K562 (cell line): ENCODE measurements around the gene TMCO4. TPM values are rescaled to one million over a fixed set of nuclear protein-coding genes. Genes with fewer than 3 reads are reported as not detected.

Source experiments
- ATAC-seq: fragments of 200-7000 bp; cut with Tn5 transposase; 3 replicates; pipeline ENCODE4 v1.9.1; 2020; ENCODE audit warnings: moderate library complexity
- BruUV-seq: library from RNA; stranded (reverse); fragments of 400-500 nt; replicated peaks from 2 replicates; lab custom pipeline; 2021; lab: Mats Ljungman, UMichigan
- CTCF ChIA-PET: fragments of 300-600 bp; formaldehyde crosslinking; extraction: SDS; loops from one replicate; lab custom pipeline; 2021; ENCODE audit warnings: low intra/inter-chr PET ratio; lab: Yijun Ruan, JAX
- POLR2A ChIA-PET: fragments of 300-600, 350-650 bp; sonication (Branson Sonifier 250); formaldehyde crosslinking; extraction: SDS; loops from one replicate; lab custom pipeline; 2021; ENCODE audit warnings: antibody characterized with exemption, inconsistent platforms; lab: Yijun Ruan, JAX
- DNase-seq, 4 experiments: peaks; one replicate each; pipeline versions ENCODE4 v3.0.0 to v3.0.0-alpha.2; 2011 to 2018; ENCODE audit warnings: low spot score in 3 of 4, mixed read lengths in 3 of 4; ENCODE audit errors: extremely low read depth in 1 of 4
- FAIRE-seq: peaks from 2 replicates; lab custom pipeline; 2011; peaks lifted over from hg19 to GRCh38; lab: Jason Lieb, UNC
- H2AFZ ChIP-seq: 2 replicates; pipeline ENCODE4 v1.6.0; 2011; ENCODE audit warnings: low read depth, low read length, control low read depth, inconsistent platforms
- H3K27ac ChIP-seq: fragments of 200-600 bp; 3 replicates; pipeline ENCODE4 v1.8.0; 2011; ENCODE audit warnings: low read depth, mild to moderate bottlenecking, control low read depth, inconsistent platforms, low read length, moderate library complexity, mixed read lengths; ENCODE audit errors: extremely low read depth
- H3K27me3 ChIP-seq, 2 experiments: fragments of 300-600 bp in 1 of 2; 2 replicates in 1 of 2; 3 replicates in 1 of 2; pipeline versions ENCODE4 v1.6.0 to v1.8.0; 2011; ENCODE audit warnings: inconsistent platforms in 2 of 2, low read length in 2 of 2, mild to moderate bottlenecking in 1 of 2, mixed read lengths in 1 of 2, moderate library complexity in 1 of 2; ENCODE audit not compliant: control insufficient read depth in 2 of 2, insufficient read depth in 2 of 2
- H3K36me3 ChIP-seq: fragments of 300-600 bp; 3 replicates; pipeline ENCODE4 v1.8.0; 2011; ENCODE audit warnings: mild to moderate bottlenecking, low read length, inconsistent platforms; ENCODE audit not compliant: control insufficient read depth, insufficient read depth
- H3K4me1 ChIP-seq, 2 experiments: fragments of 200-600 bp in 1 of 2; replicated peaks in 1 of 2; 2 replicates in 1 of 2; 3 replicates in 1 of 2; pipeline versions ENCODE4 v1.5.1 to v1.8.0; 2011; ENCODE audit warnings: inconsistent platforms in 2 of 2, low read length in 2 of 2, mild to moderate bottlenecking in 1 of 2, mixed read lengths in 1 of 2, moderate library complexity in 1 of 2; ENCODE audit not compliant: control insufficient read depth in 2 of 2, insufficient read depth in 2 of 2
- H3K4me2 ChIP-seq: 2 replicates; pipeline ENCODE4 v1.6.1; 2011; ENCODE audit warnings: low read length, control low read depth, inconsistent platforms, mixed read lengths; ENCODE audit not compliant: insufficient read depth
- H3K4me3 ChIP-seq: fragments of 200-600 bp; sonication (generic), shearing (Covaris generic); 2 replicates; pipeline ENCODE4 v1.5.1; 2016; ENCODE audit warnings: control low read depth, inconsistent platforms
- H3K79me2 ChIP-seq: fragments of 200-600 bp; 3 replicates; pipeline ENCODE4 v1.8.0; 2011; ENCODE audit warnings: low read length, inconsistent platforms; ENCODE audit not compliant: control insufficient read depth, insufficient read depth
- H3K9ac ChIP-seq, 2 experiments: 2 replicates each; pipeline versions ENCODE4 v1.6.0 to v1.6.1; 2011; ENCODE audit warnings: low read depth in 2 of 2, low read length in 2 of 2, control low read depth in 1 of 2, inconsistent platforms in 1 of 2, mild to moderate bottlenecking in 1 of 2, mixed read lengths in 1 of 2; ENCODE audit not compliant: insufficient read depth in 1 of 2
- H3K9me1 ChIP-seq: one replicate; pipeline ENCODE4 v1.6.0; 2011; ENCODE audit warnings: inconsistent platforms, mild to moderate bottlenecking, low read length, moderate library complexity; ENCODE audit not compliant: control insufficient read depth, insufficient read depth
- H3K9me3 ChIP-seq: replicated peaks from 2 replicates; pipeline ENCODE4 v1.5.1; 2011; ENCODE audit warnings: low read depth, low read length, inconsistent platforms; ENCODE audit not compliant: control insufficient read depth, insufficient read depth
- H4K20me1 ChIP-seq: replicated peaks from 2 replicates; pipeline ENCODE4 v1.6.1; 2011; ENCODE audit warnings: low read length, inconsistent platforms, mixed read lengths; ENCODE audit not compliant: control insufficient read depth, insufficient read depth
- C11orf30 ChIP-seq: fragments of 450-650 bp; IDR thresholded peaks from 2 replicates; pipeline ENCODE4 v1.6.1; 2016; ENCODE audit warnings: low read depth, mild to moderate bottlenecking
- ELF2 ChIP-seq: fragments of 250-450 bp; sonication (Bioruptor Pico); IDR thresholded peaks from 2 replicates; pipeline ENCODE4 v1.5.0; 2021; ENCODE audit warnings: mild to moderate bottlenecking
- ESRRB ChIP-seq: fragments of 250-450 bp; sonication (Bioruptor Pico); IDR thresholded peaks from 2 replicates; pipeline ENCODE4 v1.5.0; 2020; ENCODE audit warnings: mild to moderate bottlenecking, moderate library complexity, borderline replicate concordance
- KAT8 ChIP-seq: fragments of 450-650 bp; IDR thresholded peaks from 2 replicates; pipeline ENCODE4 v1.6.1; 2016; ENCODE audit warnings: low read depth, mild to moderate bottlenecking
- PTBP1 ChIP-seq: fragments of 200-400 bp; formaldehyde crosslinking; IDR thresholded peaks from 2 replicates; pipeline ENCODE4 v1.6.1; 2017; ENCODE audit warnings: low read depth, low read length
- SMARCB1 ChIP-seq: IDR thresholded peaks from 2 replicates; pipeline ENCODE4 v1.6.1; 2011; ENCODE audit warnings: improper control_type of control experiment, low read depth; ENCODE audit not compliant: insufficient read length
- WGBS: fragments of 100-300 bp; shearing (Covaris generic); methylation state at CpG from one replicate; pipeline ENCODE4 v1.1.6; 2016; ENCODE audit warnings: low coverage, mixed read lengths; ENCODE audit not compliant: insufficient coverage; ENCODE audit errors: missing lambda C conversion rate; 5-methylcytosine and 5-hydroxymethylcytosine counted together
- in situ Hi-C: fragments of 300-500 bp; cut with MboI; formaldehyde crosslinking; loops from 4 replicates; pipeline ENCODE4 v1.15.0; 2018; ENCODE audit warnings: inconsistent platforms, mixed read lengths
- intact Hi-C: fragments of 100-400 bp; cut with micrococcal nuclease; formaldehyde crosslinking; loops from 2 replicates; pipeline ENCODE4 v1.14.2; 2022
- polyA plus RNA-seq, 8 experiments: library from polyadenylated mRNA; depleted of rRNA in 4 of 8; stranded (reverse) in 5 of 8; unstranded in 3 of 8; fragments of >200 nt; fragmentation: Nextera tagmentation in 2 of 8; fragmentation: Illumina TruSeq in 1 of 8; extraction: Ambion mirVana in 2 of 8; extraction: Trizol in 1 of 8; gene quantifications; 2 replicates each; pipeline versions ENCODE4 v1.2.1 to v1.2.3, GENCODE V29; 2011 to 2014; ENCODE audit warnings: inconsistent platforms in 1 of 8, missing spikeins in 1 of 8
- total RNA-seq, 7 experiments: library from RNA; depleted of rRNA in 6 of 7; stranded (reverse); fragments of >200 nt in 6 of 7; fragmentation: Illumina TruSeq in 2 of 7; extraction: Trizol in 2 of 7; gene quantifications; 2 replicates each; pipeline versions ENCODE4 v1.2.1 to v1.2.3, GENCODE V29; 2011 to 2021; ENCODE audit warnings: low replicate concordance in 1 of 7
- TF ChIP-seq, protein P1 (sequence below): IDR thresholded peaks from 2 replicates; pipeline ENCODE4 v1.6.1; 2011; ENCODE audit warnings: borderline replicate concordance, low read depth, mild to moderate bottlenecking, moderate library complexity, low read length; ENCODE audit not compliant: insufficient read depth, poor library complexity, severe bottlenecking

Gene TMCO4
- total and polyA plus RNA-seq, 9 of the 15 experiments (the other 6 are each of a cell fraction or from before 2014, with no cell fraction given): 0.06 to 2.1 (median 1.2) TPM

DNA sequence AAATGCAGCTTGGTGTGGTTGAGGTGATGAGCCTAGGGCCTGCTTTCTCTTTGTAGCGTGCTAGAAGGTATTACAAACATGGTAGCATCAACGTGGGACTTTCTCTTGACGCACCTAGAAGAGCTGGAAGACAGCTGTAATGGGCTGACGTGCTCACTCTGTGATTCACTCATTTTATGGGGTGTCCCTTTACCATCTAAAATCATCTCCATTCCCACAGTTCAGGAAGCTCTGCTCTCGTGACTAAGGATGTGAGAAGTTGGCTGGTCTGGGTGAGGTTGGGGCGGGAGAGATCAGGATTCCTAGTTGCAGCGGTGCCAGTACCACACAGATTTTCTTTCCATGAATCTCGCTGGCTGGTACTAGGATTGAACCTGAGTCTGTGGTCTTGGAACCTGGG is 130.8 kb downstream of the TMCO4 start:
- FAIRE-seq (no peak), DNase-seq (no peak), ATAC-seq (no peak)
- Histone ChIP-seq H4K20me1 (peaks cover 5% of the 10 kb centered on the region), H3K9me1 (no peaks in the 10 kb centered on the region), H3K79me2 (no peaks in the 10 kb centered on the region), H3K27ac (no peak overlapping the region), H3K9ac (no peak overlapping the region), H3K4me2 (no peak overlapping the region), H3K27me3 (peaks cover 40 to 78% of the 10 kb centered on the region in 2 experiments; a peak in 4 of 5 replicates), H3K4me1 (peaks cover 0 to 21% of the 10 kb centered on the region in 2 experiments; a peak in 2 of 5 replicates), H3K36me3 (no peaks in the 10 kb centered on the region), H3K4me3 (no peak overlapping the region), H2AFZ (no peak overlapping the region), H3K9me3 (no peaks in the 10 kb centered on the region)
- CTCF ChIA-PET: no interaction called here
- TF ChIP-seq SMARCB1 (no peak), C11orf30 (no peak), PTBP1 (no peak), ESRRB (no peak), ELF2 (CRISPR knock-in tag) (no peak), KAT8 (no peak)
- TF ChIP-seq, protein P1, sequence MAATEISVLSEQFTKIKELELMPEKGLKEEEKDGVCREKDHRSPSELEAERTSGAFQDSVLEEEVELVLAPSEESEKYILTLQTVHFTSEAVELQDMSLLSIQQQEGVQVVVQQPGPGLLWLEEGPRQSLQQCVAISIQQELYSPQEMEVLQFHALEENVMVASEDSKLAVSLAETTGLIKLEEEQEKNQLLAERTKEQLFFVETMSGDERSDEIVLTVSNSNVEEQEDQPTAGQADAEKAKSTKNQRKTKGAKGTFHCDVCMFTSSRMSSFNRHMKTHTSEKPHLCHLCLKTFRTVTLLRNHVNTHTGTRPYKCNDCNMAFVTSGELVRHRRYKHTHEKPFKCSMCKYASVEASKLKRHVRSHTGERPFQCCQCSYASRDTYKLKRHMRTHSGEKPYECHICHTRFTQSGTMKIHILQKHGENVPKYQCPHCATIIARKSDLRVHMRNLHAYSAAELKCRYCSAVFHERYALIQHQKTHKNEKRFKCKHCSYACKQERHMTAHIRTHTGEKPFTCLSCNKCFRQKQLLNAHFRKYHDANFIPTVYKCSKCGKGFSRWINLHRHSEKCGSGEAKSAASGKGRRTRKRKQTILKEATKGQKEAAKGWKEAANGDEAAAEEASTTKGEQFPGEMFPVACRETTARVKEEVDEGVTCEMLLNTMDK: no peak
- no TSS peak for BruUV-seq
- intact Hi-C loops (no loop called here), in situ Hi-C loops (loop anchor here (25.0 kb wide), 1 partner anchor 1057 kb away; no protein-coding TSS in a partner anchor)
- POLR2A ChIA-PET: interaction anchor here (0.6 to 0.7 kb wide), 2 partner anchors 26 to 1860 kb away, joined by 3 read pairs; no protein-coding TSS in a partner anchor
- 2% methylated on average over 8 of the region's 8 CpGs for WGBS
